Thyroid gland (tissue), 4 donors: ENCODE measurements around the gene RAPGEF3. TPM values are rescaled to one million over a fixed set of nuclear protein-coding genes. Genes with fewer than 3 reads are reported as not detected.

Source experiments
- DNase-seq, 2 donors: peaks; one replicate each; pipeline ENCODE4 v3.0.0-alpha.2; 2019
- H3K27ac ChIP-seq, 3 donors: fragments of 200-600 bp; sonication (generic); 1 replicate in 2 of 3; 2 replicates in 1 of 3; pipeline ENCODE4 v1.5.1; 2016 to 2019; ENCODE audit warnings: mild to moderate bottlenecking in 1 of 3, moderate library complexity in 1 of 3
- H3K27me3 ChIP-seq: fragments of 200-600 bp; sonication (generic); one replicate; pipeline ENCODE4 v1.5.1; 2019
- H3K36me3 ChIP-seq, 2 donors: fragments of 200-600 bp; sonication (generic); one replicate each; pipeline ENCODE4 v1.5.1; 2016 to 2019
- H3K4me1 ChIP-seq, 2 donors: fragments of 200-600 bp; sonication (generic); one replicate each; pipeline ENCODE4 v1.5.1; 2017 to 2019
- H3K4me3 ChIP-seq, 3 donors: fragments of 200-600 bp; sonication (generic); replicated peaks in 1 of 3; 1 replicate in 2 of 3; 2 replicates in 1 of 3; pipeline ENCODE4 v1.5.1; 2016; ENCODE audit warnings: mild to moderate bottlenecking in 1 of 3
- H3K9me3 ChIP-seq: fragments of 200-600 bp; sonication (generic); one replicate; pipeline ENCODE4 v1.5.1; 2017
- POLR2A ChIP-seq, 2 donors: fragments of 450-650 bp; IDR thresholded peaks; one replicate each; pipeline ENCODE4 v1.6.1; 2017; ENCODE audit warnings: antibody characterized with exemption in 2 of 2, mild to moderate bottlenecking in 2 of 2, moderate library complexity in 1 of 2
- WGBS, 2 donors: methylation state at CpG; one replicate each; pipeline ENCODE4 v1.1.5; 2017; 5-methylcytosine and 5-hydroxymethylcytosine counted together
- intact Hi-C: fragments of 100-400 bp; cut with DNase I; formaldehyde crosslinking; loops from one replicate; pipeline ENCODE4 v1.15.1; 2023
- total RNA-seq, 4 donors: library from RNA; depleted of rRNA; stranded (reverse); fragments of >200 nt; gene quantifications; one replicate each; pipeline ENCODE4 v1.2.3, GENCODE V29; 2016
- TF ChIP-seq, protein P1 (sequence below), 6 experiments: fragments of 200-600 bp in 3 of 6; fragments of 450-650 bp in 3 of 6; sonication (generic) in 3 of 6; IDR thresholded peaks; one replicate each; pipeline ENCODE4 v1.5.1; 2016 to 2019; ENCODE audit warnings: antibody characterized with exemption in 6 of 6, mild to moderate bottlenecking in 2 of 6, inconsistent platforms in 1 of 6, moderate library complexity in 1 of 6

Gene RAPGEF3
- total RNA-seq, 4 donors from 2014 or later = 87.3 to 178 (median 125) TPM

DNA sequence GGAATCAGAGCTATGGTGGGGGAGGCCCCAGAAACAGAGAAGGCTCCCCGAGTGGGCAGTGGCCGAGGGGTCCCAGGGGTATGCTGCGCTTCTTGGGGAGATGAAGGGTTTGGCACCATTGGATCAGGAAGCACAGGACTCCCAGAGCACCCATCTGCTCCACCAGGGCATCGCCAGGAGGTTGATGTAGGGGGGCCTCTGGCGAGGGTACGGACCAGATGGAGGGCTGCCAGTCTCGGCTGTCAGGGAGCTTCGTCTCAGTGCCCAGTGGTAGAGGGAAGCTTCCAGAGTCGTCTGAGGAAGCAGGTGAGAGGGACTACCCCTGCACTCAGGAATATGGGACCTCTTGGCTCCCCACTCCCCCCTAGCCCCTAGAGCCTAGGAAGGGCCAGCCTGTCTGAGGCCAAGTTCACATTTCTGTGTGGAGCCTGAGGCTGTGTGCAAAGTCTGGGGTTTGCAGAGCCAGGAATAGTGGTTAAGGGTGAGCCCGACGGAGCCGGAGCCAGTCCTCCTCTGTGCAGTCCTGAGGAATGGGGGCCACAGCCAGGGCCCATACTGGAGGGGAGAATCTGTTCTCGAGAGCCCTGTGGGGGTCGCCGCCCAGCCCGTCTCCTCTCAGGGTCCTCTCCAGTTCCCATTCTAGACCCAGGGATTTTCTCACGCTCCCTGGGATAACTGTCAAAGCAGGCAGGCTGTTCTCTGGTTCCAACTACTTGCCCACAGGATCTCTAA is 24.5 kb upstream of the RAPGEF3 start:
- intact Hi-C loops = loop anchor here (10.0 kb wide), 1 partner anchor 52 kb away; no protein-coding TSS in a partner anchor
- no peak overlapping the region for H3K4me3 ChIP-seq
- H3K36me3 ChIP-seq = peaks cover 56 to 60% of the 10 kb centered on the region in 2 donors
- no peaks in the 10 kb centered on the region for H3K27me3 ChIP-seq
- H3K27ac ChIP-seq = no peak overlapping the region
- no peak for DNase-seq
- TF ChIP-seq POLR2A (IDR thresholded peaks at IDR 0.05) = no peak
- WGBS, 2 donors = 89 to 96% methylated on average over 5 to 15 of the region's 17 CpGs
- H3K4me1 ChIP-seq = peaks cover 10 to 20% of the 10 kb centered on the region in 2 donors
- no peaks in the 10 kb centered on the region for H3K9me3 ChIP-seq

GRCh38 chr12:47782372-47782770 is 23.7 kb upstream of the RAPGEF3 start:
- Histone ChIP-seq H3K27me3 (no peaks in the 10 kb centered on the region), H3K4me3 (no peak overlapping the region), H3K27ac (peak overlapping the region in 1 of 3 donors; percentile 29), H3K4me1 (peaks cover 18 to 28% of the 10 kb centered on the region in 2 donors), H3K36me3 (peaks cover 48 to 52% of the 10 kb centered on the region in 2 donors), H3K9me3 (no peaks in the 10 kb centered on the region)
- 90 to 96% methylated on average over 6 to 8 of the region's 8 CpGs for WGBS, 2 donors
- intact Hi-C loops = loop anchor here (10.0 kb wide), 1 partner anchor 52 kb away; no protein-coding TSS in a partner anchor
- no peak for TF ChIP-seq POLR2A (IDR thresholded peaks at IDR 0.05)
- TF ChIP-seq, protein P1, sequence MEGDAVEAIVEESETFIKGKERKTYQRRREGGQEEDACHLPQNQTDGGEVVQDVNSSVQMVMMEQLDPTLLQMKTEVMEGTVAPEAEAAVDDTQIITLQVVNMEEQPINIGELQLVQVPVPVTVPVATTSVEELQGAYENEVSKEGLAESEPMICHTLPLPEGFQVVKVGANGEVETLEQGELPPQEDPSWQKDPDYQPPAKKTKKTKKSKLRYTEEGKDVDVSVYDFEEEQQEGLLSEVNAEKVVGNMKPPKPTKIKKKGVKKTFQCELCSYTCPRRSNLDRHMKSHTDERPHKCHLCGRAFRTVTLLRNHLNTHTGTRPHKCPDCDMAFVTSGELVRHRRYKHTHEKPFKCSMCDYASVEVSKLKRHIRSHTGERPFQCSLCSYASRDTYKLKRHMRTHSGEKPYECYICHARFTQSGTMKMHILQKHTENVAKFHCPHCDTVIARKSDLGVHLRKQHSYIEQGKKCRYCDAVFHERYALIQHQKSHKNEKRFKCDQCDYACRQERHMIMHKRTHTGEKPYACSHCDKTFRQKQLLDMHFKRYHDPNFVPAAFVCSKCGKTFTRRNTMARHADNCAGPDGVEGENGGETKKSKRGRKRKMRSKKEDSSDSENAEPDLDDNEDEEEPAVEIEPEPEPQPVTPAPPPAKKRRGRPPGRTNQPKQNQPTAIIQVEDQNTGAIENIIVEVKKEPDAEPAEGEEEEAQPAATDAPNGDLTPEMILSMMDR (IDR thresholded peaks at IDR 0.05) = no peak
- DNase-seq = no peak

GRCh38 chr12:47781479-47782371 is 23.0 kb upstream of the RAPGEF3 start:
- intact Hi-C loops = loop anchor here (10.0 kb wide), 1 partner anchor 53 kb away; no protein-coding TSS in a partner anchor
- H3K27me3 ChIP-seq = no peaks in the 10 kb centered on the region
- H3K4me1 ChIP-seq = peaks cover 24 to 35% of the 10 kb centered on the region in 2 donors
- H3K4me3 ChIP-seq = no peak overlapping the region
- H3K36me3 ChIP-seq = peaks cover 41 to 46% of the 10 kb centered on the region in 2 donors
- no peaks in the 10 kb centered on the region for H3K9me3 ChIP-seq
- WGBS, 2 donors = 81 to 88% methylated on average over 11 to 12 of the region's 13 CpGs
- peak in 1 of 2 donors; percentile 43 for DNase-seq
- TF ChIP-seq, protein P1 (IDR thresholded peaks at IDR 0.05) = no peak
- no peak for TF ChIP-seq POLR2A (IDR thresholded peaks at IDR 0.05)
- H3K27ac ChIP-seq = peak overlapping the region in 2 of 3 donors; percentile 1 to 29

- 72 to 75% methylated on average over 11 of the region's 11 CpGs for WGBS, 2 donors
- no peaks in the 10 kb centered on the region for H3K9me3 ChIP-seq
- DNase-seq = no peak
Measured at GRCh38 chr12:47779943-47780504, 21.3 kb upstream of the RAPGEF3 start.

More at GRCh38 chr12:47779943-47780504, 21.3 kb upstream of the RAPGEF3 start:
- Histone ChIP-seq H3K4me1 (peaks cover 41 to 52% of the 10 kb centered on the region in 2 donors), H3K36me3 (peaks cover 25 to 30% of the 10 kb centered on the region in 2 donors), H3K27ac (peak overlapping the region in 1 of 3 donors; percentile 28), H3K27me3 (no peaks in the 10 kb centered on the region), H3K4me3 (no peak overlapping the region)
- TF ChIP-seq POLR2A (IDR thresholded peaks at IDR 0.05) = no peak
- TF ChIP-seq, protein P1 (IDR thresholded peaks at IDR 0.05) = no peak
- intact Hi-C loops = loop anchor here (2.0 to 10.0 kb wide), 3 partner anchors 38 to 61 kb away; no protein-coding TSS in a partner anchor
